ENCODE data around the gene AKIP1.
A peak's percentile ranks its signal among the peaks of the same experiment; 100 is the strongest.
"Not testable (repeated sequence)": the region's sequence is repeated elsewhere in the genome, so short reads cannot be mapped to it uniquely, and the experiment has no call there.

The AKIP1 gene

DNA sequence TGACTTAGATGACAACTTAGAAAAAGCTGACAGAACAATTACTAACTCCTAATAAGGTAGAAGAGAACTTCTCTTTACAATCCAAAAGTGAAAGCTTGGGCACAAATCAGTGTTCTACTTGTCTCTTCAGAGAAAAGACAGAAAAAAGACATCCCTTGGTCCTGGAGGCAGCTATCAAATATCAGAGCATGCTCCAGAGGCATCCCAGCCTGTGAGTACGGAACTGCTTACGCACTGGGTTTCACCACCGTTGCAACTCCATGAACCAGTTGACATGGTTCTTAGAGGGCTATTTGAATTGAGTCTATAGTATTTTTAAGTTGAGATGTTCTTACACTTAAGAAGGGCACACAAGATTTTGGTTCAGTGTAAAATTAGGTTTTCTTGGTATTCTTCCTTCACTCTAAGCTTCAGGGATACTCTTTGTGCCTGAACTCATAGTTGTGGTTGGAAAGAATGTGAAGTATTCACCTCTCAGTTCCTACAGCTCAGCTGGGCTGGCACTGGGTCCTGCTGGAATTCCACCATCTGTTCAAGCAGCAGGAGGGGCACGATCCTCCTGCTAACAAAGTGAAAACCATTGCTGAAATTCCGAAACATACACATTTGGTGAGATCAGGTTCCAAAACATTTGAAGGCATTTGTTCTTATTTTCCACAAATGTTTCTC is 6.3 kb downstream of the AKIP1 start:
- no peak for DNase-seq

GRCh38 chr11:8922691-8923090 is 11.7 kb downstream of the AKIP1 start:
- no peak for DNase-seq

DNA sequence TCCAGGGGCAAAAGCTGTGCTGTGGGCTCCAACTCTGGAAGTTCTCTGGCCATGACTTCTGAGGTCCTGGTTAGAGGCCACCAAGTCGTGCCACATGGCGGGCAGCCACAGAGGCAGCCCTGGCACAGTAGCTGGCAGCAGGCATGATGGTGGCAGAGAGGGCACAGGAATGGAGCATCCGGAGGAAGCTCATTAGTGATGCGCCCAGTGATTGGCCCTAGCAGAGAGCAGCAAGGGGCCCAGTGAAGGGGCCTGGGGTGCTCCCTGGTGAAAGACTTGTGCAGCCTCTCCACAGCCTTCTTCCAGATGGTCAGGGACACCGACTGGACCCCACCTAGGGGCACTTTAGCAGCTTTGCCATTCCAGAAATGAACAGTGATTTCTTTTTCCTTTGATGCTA is 14.7 kb downstream of the AKIP1 start:
- no peak for DNase-seq

- no peak for DNase-seq
Observed at GRCh38 chr11:8926236-8926635, 15.2 kb downstream of the AKIP1 start.

- no peak for DNase-seq
Observed at GRCh38 chr11:8927233-8927632, 16.2 kb downstream of the AKIP1 start.

- DNase-seq: no peak
Observed at GRCh38 chr11:8928205-8928604, 17.2 kb downstream of the AKIP1 start.

GRCh38 chr11:8928981-8929615 is 18.1 kb downstream of the AKIP1 start:
- no peak for DNase-seq

- DNase-seq: no peak
Observed at GRCh38 chr11:8930456-8931175, 19.6 kb downstream of the AKIP1 start.

DNA sequence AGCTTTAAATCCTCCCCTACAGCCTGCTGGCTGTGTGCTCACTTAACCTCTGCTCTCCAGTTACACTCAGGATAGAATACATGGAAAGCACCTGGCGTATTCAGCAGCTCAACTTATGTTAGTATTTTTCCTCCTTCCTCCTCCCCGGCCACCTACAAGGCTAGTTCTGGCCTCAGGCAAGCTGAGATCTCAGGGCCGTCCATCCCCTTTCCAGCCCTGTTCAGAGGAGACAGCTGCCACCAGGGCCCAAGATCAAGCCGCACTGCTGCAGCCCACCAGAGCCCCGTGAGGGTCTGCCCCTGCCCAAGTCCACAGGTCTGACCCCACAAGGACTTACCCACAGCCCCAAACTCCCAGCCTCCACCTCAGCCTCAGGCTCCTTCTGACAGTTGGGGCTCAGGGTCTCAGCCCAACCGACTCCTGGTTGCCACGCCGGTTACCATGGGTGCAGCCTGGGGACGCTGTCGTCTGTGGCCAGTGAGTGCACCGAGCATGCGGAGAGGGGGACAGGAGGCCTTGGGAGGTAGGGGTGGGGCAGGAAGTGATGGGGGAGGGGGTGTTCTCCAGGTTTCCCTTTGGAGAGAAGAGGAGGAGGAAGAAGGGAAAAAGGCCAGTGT is 21.7 kb downstream of the AKIP1 start, which contains the start of gene C11orf16:
Gene C11orf16, minus strand, starts transcription at position 384 of the 617 bp plus-strand sequence. CDS start 639 bp downstream, outside the sequence.
- no peak for DNase-seq

DNA sequence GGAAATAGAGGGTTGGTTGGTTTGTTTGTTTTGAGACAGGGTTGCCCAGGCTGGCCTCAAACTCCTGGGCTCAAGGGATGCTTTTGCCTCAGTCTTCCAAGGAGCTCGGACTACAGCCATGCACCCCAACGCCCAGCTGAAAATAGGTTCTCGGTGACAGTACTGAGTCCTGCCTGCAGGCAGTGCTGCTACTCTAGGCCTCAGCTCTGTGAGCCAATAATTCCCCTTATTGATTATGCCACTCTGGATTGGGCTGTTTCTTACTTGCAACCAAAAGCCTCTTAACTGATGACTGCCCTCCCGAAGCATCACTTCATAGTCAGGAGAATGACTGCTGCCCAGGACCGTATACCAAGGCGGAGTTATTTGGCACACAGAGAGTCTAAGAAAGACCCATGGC is 22.9 kb downstream of the AKIP1 start:
- DNase-seq: no peak

DNA sequence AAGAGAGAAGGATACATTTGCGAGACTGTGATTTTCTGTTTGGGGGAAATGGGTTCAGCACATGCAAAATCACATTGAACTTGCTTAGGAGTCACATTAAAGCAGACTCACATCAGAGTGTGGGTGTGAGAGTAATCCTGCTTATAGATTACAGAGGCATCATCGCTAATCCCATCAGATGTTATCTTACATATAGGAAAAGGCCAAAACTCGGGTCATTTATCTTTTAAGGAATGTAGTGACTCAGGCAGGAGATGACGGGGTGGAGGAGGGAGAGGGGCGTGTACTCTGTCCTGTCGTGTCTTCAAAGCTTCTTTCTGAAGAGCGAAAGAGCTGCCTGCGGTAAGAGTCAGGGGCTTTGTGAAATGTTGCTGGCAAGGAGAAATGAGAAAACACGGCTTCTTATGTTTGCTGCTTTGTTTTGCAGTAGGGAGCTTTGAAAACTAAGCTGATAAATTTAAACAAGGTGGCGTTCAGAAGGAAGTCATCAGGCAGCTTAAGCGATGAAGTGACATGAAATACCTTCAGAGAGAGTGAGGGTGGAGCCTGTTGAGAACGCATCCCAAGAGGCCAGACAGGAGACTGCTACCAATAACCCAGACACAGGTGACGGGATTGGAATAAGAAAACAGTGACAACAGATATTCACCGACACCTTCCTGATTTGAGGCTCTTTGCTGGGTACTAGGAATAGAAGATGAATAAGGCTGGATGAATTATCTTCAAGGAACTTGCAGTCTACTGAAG is 23.9 kb downstream of the AKIP1 start:
- no peak for DNase-seq

DNA sequence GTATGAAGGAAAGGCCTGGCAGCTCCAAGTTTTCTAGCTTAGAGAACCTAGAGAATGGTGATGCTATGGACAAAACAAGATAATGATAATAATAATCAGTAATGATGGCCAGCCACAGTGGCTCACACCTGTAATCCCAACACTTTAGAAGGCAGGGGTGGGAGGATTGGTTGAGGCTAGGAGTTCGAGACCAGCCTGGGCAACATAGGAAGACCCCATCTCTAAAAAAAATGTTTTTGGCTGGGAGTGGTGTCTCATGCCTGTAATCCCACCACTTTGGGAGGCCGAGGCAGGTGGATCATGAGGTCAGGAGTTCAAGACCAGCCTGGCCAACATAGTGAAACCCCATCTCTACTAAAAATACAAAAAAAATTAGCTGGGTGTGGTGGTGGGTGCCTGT is 24.8 kb downstream of the AKIP1 start:
- DNase-seq: not testable (repeated sequence)

- DNase-seq: no peak
Observed at GRCh38 chr11:8937159-8937558, 26.2 kb downstream of the AKIP1 start.

DNA sequence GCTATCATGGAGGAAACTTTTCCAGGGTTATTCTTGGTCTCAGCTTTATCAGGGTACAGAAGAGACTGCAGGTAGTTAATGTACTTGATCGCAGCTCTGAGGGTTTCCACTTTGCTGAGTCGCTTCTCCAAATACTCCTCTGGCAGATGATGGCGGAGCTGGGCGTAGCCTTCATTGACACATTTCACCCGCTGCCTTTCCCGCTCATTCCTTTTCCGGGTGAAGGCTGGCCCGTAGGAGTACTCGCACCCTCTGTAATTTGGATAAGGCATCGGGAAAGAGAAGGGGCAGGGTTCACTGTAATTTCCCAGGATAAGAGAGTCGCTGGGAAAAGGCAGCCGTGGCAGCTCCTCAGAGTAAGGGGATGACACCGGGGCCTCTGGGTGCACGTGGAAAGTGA is 26.7 kb downstream of the AKIP1 start:
- DNase-seq: no peak

GRCh38 chr11:8941341-8942103 is 30.5 kb downstream of the AKIP1 start:
- no peak for DNase-seq

DNA sequence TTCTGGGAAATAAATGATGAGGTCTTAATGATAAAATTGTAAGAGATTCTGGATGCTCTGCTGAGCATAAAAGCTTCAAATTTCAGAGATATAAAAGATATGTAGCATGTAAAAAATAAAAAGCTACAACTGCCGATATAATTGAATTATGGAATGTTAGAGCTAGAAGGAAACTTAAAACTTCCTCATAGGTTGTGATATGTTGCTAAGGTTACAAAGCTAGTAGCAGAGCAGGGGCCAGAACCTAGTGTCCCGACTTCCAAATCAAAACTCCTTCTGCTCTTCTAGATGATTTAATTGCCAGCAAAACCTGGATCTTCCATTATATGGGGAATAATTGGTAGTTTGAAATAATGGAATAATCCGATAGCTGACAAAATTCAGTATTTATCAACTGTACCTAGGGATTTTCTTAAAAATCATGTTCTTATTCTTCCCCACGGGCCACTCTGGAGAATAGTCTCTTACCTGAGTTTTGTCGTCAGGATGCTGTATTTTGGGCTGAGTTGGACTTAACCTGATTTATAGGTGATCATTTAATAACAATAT is 31.6 kb downstream of the AKIP1 start, which contains the start of gene ASCL3:
Gene ASCL3, minus strand, starts transcription at position 499 of the 549 bp plus-strand sequence. CDS start 4,855 bp downstream, outside the sequence.
- no peak for DNase-seq

- no peak for DNase-seq
Observed at GRCh38 chr11:8947230-8947943, 36.4 kb downstream of the AKIP1 start.

GRCh38 chr11:8948886-8949285 is 37.9 kb downstream of the AKIP1 start:
- DNase-seq: no peak

GRCh38 chr11:8956860-8957259 is 45.9 kb downstream of the AKIP1 start:
- DNase-seq: no peak

GRCh38 chr11:8959546-8960166 is 48.7 kb downstream of the AKIP1 start:
- peak; percentile 2 for DNase-seq
